K562 (cell line): ENCODE results near the gene SLC26A1. TPM values are rescaled to one million over a fixed set of nuclear protein-coding genes. Genes with fewer than 3 reads are reported as not detected.

ENCODE experiments used
- ESRRB ChIP-seq: fragments of 250-450 bp; sonication (Bioruptor Pico); IDR thresholded peaks from 2 replicates; pipeline ENCODE4 v1.5.0; 2020; ENCODE audit warnings: mild to moderate bottlenecking, moderate library complexity, borderline replicate concordance
- KAT8 ChIP-seq: fragments of 450-650 bp; IDR thresholded peaks from 2 replicates; pipeline ENCODE4 v1.6.1; 2016; ENCODE audit warnings: low read depth, mild to moderate bottlenecking
- NCOA1 ChIP-seq: fragments of 450-650 bp; IDR thresholded peaks from 2 replicates; pipeline ENCODE4 v1.6.1; 2016; ENCODE audit warnings: low read depth
- POLR2G ChIP-seq: fragments of 200-400 bp; formaldehyde crosslinking; IDR thresholded peaks from 2 replicates; pipeline ENCODE4 v1.6.1; 2017; ENCODE audit warnings: low read depth, mild to moderate bottlenecking, antibody characterized with exemption, low read length, moderate library complexity
- RBBP5 ChIP-seq: fragments of 200-600 bp; sonication (generic); IDR thresholded peaks from 2 replicates; pipeline ENCODE4 v1.6.1; 2012; ENCODE audit warnings: borderline replicate concordance, mild to moderate bottlenecking, low read length, control low read depth, inconsistent platforms; ENCODE audit not compliant: insufficient read depth, poor library complexity, severe bottlenecking
- U2AF1 ChIP-seq: fragments of 200-400 bp; formaldehyde crosslinking; optimal IDR thresholded peaks from 2 replicates; pipeline ENCODE3; 2017; ENCODE audit warnings: mild to moderate bottlenecking, low read depth, low read length, moderate library complexity
- ZNF184 ChIP-seq: sonication (generic); formaldehyde crosslinking; IDR thresholded peaks from 2 replicates; pipeline ENCODE4 v1.5.0; 2020; ENCODE audit warnings: missing genetic modification reagents
- polyA plus RNA-seq, 8 experiments: library from polyadenylated mRNA; depleted of rRNA in 4 of 8; stranded (reverse) in 5 of 8; unstranded in 3 of 8; fragments of >200 nt; fragmentation: Nextera tagmentation in 2 of 8; fragmentation: Illumina TruSeq in 1 of 8; extraction: Ambion mirVana in 2 of 8; extraction: Trizol in 1 of 8; gene quantifications; 2 replicates each; pipeline versions ENCODE4 v1.2.1 to v1.2.3, GENCODE V29; 2011 to 2014; ENCODE audit warnings: inconsistent platforms in 1 of 8, missing spikeins in 1 of 8
- total RNA-seq, 7 experiments: library from RNA; depleted of rRNA in 6 of 7; stranded (reverse); fragments of >200 nt in 6 of 7; fragmentation: Illumina TruSeq in 2 of 7; extraction: Trizol in 2 of 7; gene quantifications; 2 replicates each; pipeline versions ENCODE4 v1.2.1 to v1.2.3, GENCODE V29; 2011 to 2021; ENCODE audit warnings: low replicate concordance in 1 of 7
- TF ChIP-seq, protein P1 (sequence below), 3 experiments: fragments of 200-800 bp in 1 of 3; sonication (Bioruptor generic) in 1 of 3; sonication (generic) in 1 of 3; formaldehyde crosslinking in 1 of 3; IDR thresholded peaks; 2 replicates each; pipeline versions ENCODE4 v1.6.1 to v1.8.0; 2016 to 2022; ENCODE audit warnings: mild to moderate bottlenecking in 2 of 3, missing compliant biosample characterization in 2 of 3, missing genetic modification characterization in 2 of 3, missing genetic modification reagents in 1 of 3
- TF ChIP-seq, protein P2 (sequence below): sonication (generic); formaldehyde crosslinking; IDR thresholded peaks from 2 replicates; pipeline ENCODE4 v1.8.0; 2022; ENCODE audit warnings: mild to moderate bottlenecking, missing genetic modification reagents
- TF ChIP-seq, protein P3 (sequence below): IDR thresholded peaks from 2 replicates; pipeline ENCODE4 v1.6.1; 2014; ENCODE audit warnings: antibody characterized with exemption

SLC26A1 gene
- total and polyA plus RNA-seq, 9 of the 15 experiments (the other 6 are each of a cell fraction or from before 2014, with no cell fraction given): 0.11 to 4.2 (median 0.95) TPM

DNA sequence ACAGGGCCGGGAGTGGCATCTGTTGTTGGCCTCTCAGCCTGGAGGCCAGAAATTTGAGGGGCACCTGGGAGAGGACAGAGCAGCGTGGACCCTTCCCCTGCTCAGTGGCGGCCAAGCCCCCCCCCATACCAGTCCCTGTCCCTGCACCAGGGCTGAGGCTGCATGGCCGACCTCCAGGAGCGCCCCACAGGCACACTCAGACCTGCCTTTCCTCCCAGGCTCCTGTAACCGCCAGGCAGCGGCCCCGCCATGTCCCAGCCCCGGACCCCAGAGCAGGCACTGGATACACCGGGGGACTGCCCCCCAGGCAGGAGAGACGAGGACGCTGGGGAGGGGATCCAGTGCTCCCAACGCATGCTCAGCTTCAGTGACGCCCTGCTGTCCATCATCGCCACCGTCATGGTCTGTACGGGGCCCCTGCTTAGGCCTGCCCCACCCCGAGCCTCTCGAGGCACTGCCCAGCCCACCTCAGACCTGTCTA is 45.7 kb downstream of the SLC26A1 start (continued):
- TF ChIP-seq, protein P1, sequence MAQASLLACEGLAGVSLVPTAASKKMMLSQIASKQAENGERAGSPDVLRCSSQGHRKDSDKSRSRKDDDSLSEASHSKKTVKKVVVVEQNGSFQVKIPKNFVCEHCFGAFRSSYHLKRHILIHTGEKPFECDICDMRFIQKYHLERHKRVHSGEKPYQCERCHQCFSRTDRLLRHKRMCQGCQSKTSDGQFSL (CRISPR knock-in tag; IDR thresholded peaks at IDR 0.05): 0 out of 2 replicates have a peak, but pooled peaks have one; percentile 13
- TF ChIP-seq, protein P1 (tag; IDR thresholded peaks at IDR 0.05): no peak
- TF ChIP-seq, protein P2, sequence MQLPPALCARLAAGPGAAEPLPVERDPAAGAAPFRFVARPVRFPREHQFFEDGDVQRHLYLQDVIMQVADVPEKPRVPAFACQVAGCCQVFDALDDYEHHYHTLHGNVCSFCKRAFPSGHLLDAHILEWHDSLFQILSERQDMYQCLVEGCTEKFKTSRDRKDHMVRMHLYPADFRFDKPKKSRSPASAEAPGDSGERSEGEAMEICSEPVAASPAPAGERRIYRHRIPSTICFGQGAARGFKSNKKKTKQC (CRISPR knock-in tag): no peak
- TF ChIP-seq ESRRB (CRISPR knock-in tag): no peak
- TF ChIP-seq ZNF184 (CRISPR knock-in tag): no peak
- TF ChIP-seq RBBP5: no peak
- TF ChIP-seq KAT8: no peak
- TF ChIP-seq POLR2G: 0 out of 2 replicates have a peak, but pooled peaks have one; percentile 10
- no peak for TF ChIP-seq U2AF1
- TF ChIP-seq NCOA1: no peak
- TF ChIP-seq, protein P3, sequence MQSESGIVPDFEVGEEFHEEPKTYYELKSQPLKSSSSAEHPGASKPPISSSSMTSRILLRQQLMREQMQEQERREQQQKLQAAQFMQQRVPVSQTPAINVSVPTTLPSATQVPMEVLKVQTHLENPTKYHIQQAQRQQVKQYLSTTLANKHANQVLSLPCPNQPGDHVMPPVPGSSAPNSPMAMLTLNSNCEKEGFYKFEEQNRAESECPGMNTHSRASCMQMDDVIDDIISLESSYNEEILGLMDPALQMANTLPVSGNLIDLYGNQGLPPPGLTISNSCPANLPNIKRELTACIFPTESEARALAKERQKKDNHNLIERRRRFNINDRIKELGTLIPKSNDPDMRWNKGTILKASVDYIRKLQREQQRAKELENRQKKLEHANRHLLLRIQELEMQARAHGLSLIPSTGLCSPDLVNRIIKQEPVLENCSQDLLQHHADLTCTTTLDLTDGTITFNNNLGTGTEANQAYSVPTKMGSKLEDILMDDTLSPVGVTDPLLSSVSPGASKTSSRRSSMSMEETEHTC: no peak
